NT2/D1 (cell line): Measurements from ENCODE around the gene HCN4.

Experiments
- SUZ12 ChIP-seq: IDR thresholded peaks from 2 replicates; pipeline ENCODE4 v1.6.1; 2011; ENCODE audit not compliant: insufficient read length, insufficient read depth; ENCODE audit errors: extremely low read depth
- ZNF274 ChIP-seq: IDR thresholded peaks from 2 replicates; pipeline ENCODE4 v1.6.1; 2011; ENCODE audit warnings: mild to moderate bottlenecking, low read depth, low read length

DNA sequence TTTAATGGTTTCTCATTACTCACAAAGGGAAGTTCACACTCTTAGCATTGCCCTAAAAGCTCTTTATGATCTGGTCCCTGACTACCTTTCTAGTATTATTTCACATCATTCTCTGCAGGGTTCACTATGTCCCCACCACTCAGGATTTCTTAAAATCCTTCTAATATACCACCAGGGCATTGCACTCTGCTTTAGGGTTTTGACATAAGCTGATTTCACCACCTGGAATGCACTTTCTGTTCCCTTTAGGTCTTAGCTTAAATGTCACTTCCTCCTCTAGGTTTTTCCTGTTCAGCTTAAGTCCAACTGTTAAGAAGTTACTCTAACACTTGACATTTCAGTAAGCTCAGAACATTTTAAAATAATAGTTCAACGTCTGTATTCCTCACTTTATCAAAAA lies 81.7 kb downstream of the HCN4 start:
- no peak for TF ChIP-seq SUZ12
- TF ChIP-seq ZNF274: no peak
